Measurements from ENCODE around the gene SCYGR1. TPM values are rescaled to one million over a fixed set of nuclear protein-coding genes. Genes with fewer than 3 reads are reported as not detected.

The SCYGR1 gene
- polyA plus RNA-seq, 3 donors from 2014 or later: not detected

DNA sequence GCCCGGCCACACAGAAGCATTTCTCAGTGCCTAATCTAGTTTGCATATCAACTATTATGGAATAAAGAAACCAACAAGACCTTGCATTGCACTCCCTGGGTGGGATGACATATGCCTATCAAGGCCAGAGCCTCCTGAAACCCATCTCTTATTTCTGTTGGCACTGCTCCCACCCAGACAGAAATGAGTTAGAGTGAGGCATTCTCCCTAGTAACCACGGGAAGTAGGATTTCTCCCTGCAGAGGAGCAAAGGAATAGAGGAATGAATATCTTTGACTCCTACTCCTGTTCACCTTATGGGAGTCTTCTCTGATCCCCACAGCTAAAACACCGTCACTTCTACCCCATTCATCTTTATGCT lies 24.2 kb upstream of the SCYGR1 start:
- H3K27ac Mint-ChIP-seq: no peak overlapping the region
- H3K4me1 Mint-ChIP-seq: peaks cover 2 to 11% of the 10 kb centered on the region in 2 donors

GRCh38 chr2:227411320-227411989 lies 23.7 kb upstream of the SCYGR1 start:
- Mint-ChIP-seq H3K36me3 (no peaks in the 10 kb centered on the region), H3K4me1 (peaks cover 2 to 11% of the 10 kb centered on the region in 2 donors), H3K9me3 (no peaks in the 10 kb centered on the region), H3K27me3 (ENCODE audit: low read depth in 3 of 3) (peaks cover 0 to 3% (median 2%) of the 10 kb centered on the region in 3 donors), H3K4me3 (no peak overlapping the region), H3K27ac (no peak overlapping the region)
- DNase-seq: peak; percentile 4 to 25 (median 21)

More for the DNA sequence above, 24.2 kb upstream of the SCYGR1 start:
- no peak overlapping the region for H3K4me3 Mint-ChIP-seq
- H3K9me3 Mint-ChIP-seq: no peaks in the 10 kb centered on the region
- no peaks in the 10 kb centered on the region for H3K36me3 Mint-ChIP-seq
- peaks cover 1 to 3% (median 2%) of the 10 kb centered on the region in 3 donors for H3K27me3 Mint-ChIP-seq (ENCODE audit: low read depth in 3 of 3)
- DNase-seq: no peak

- H3K9me3 Mint-ChIP-seq: no peaks in the 10 kb centered on the region
- peaks cover 2 to 11% of the 10 kb centered on the region in 2 donors for H3K4me1 Mint-ChIP-seq
- no peaks in the 10 kb centered on the region for H3K36me3 Mint-ChIP-seq
- peaks cover 0 to 3% (median 2%) of the 10 kb centered on the region in 3 donors for H3K27me3 Mint-ChIP-seq (ENCODE audit: low read depth in 3 of 3)
- no peak overlapping the region for H3K27ac Mint-ChIP-seq
- H3K4me3 Mint-ChIP-seq: no peak overlapping the region
- DNase-seq: no peak
These were observed 22.4 kb upstream of the SCYGR1 start for GRCh38 chr2:227410191-227410590.

DNA sequence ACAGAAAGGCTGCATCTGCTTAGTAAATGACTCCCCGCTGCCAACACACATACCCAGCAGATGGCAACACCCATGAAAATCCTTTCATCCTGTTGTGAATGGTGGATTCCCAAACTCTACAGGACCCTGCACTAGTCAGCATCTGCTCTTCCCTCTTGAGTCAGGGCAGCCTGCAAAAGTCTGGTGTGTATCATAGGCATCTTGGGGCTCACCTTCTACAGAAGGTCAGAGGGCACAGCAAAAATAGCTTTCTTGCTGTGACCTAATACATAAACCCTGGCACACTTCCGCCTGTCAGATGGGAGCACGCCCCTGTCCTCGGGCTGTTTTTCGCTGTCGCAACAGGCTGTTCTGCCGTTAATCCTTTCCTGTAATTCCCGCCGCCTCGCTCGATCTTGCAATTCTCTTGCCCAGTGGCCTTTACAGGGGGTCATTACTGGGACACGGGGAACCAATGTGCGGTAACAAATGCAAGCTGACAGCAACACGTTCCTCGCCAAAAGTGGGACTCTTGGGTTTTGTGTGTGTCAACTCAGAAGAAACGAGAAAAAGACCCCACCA lies 19.9 kb upstream of the SCYGR1 start:
- Mint-ChIP-seq H3K27ac (no peak overlapping the region), H3K36me3 (no peaks in the 10 kb centered on the region), H3K9me3 (no peaks in the 10 kb centered on the region), H3K4me3 (no peak overlapping the region), H3K4me1 (peaks cover 2 to 11% of the 10 kb centered on the region in 2 donors), H3K27me3 (ENCODE audit: low read depth in 3 of 3) (peaks cover 0 to 3% (median 2%) of the 10 kb centered on the region in 3 donors)
- no peak for DNase-seq

DNA sequence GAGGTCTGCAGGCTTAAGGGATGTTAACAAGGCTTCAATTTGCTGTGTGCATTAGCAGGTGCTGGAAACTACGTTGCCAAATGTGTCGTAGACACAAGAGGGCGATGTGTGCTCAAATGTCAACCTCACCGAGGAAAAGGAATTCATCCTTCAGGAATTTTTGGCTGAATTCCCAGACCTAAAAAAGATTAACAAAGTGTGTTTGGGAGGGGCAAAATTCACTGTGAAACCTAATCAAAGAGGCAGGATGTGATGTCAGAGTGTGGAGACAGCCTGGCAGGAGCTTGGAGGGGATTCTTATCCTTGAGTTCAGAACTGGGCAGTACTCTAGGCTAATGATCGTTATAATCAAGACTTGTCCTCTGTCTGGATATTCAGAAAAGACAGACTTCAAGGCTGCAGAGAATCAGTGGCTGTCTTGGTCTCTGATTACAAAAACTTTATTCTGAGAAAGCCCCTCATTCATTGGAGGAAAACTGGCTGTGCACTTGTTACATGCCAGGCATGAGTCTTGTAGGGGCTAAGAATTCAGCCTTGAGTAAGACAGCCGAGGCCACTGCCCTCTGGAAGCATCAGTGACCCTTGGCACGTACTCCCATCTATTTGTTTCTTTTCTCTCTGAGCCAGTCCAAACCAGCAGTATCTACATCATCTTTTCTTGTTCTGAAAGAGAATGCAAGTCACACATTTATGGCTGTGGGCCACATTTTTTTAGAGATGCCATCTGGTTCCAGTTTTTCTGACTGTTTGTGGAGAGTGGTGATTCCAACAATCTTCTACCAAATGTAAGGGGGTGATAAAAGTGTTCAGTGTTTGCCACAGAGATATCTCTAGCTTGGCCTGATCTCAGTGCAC lies 18.7 kb upstream of the SCYGR1 start:
- Mint-ChIP-seq H3K4me3 (no peak overlapping the region), H3K36me3 (no peaks in the 10 kb centered on the region), H3K27ac (no peak overlapping the region), H3K4me1 (peaks cover 0 to 6% of the 10 kb centered on the region in 2 donors), H3K27me3 (ENCODE audit: low read depth in 3 of 3) (peaks cover 0 to 2% (median 0%) of the 10 kb centered on the region in 3 donors), H3K9me3 (no peaks in the 10 kb centered on the region)
- DNase-seq: no peak

GRCh38 chr2:227404585-227405271 lies 17.0 kb upstream of the SCYGR1 start:
- Mint-ChIP-seq H3K4me3 (no peak overlapping the region), H3K4me1 (no peaks in the 10 kb centered on the region)
- no peak for DNase-seq

DNA sequence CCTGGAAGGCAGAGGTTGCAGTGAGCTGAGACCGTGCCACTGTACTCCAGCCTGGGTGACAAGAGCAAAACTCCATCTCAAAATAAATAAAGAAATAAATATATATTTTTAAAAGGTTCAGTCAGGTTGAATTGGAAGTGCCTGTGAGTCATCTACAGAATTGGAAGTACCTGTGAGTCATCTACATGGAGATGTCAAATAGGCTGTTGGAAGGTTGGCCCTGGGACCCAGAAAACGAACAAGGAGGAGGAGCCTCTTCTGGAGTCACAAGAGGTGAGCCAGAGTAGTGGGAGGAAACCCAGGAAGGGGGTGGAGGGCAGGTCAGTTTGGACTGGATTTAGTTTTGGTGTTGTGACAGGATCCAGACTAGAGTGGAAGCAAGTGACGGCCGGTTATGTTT lies 15.2 kb upstream of the SCYGR1 start:
- Mint-ChIP-seq H3K27ac (no peak overlapping the region), H3K27me3 (ENCODE audit: low read depth in 3 of 3) (peaks cover 0 to 4% (median 1%) of the 10 kb centered on the region in 3 donors), H3K4me1 (no peaks in the 10 kb centered on the region), H3K4me3 (no peak overlapping the region), H3K9me3 (no peaks in the 10 kb centered on the region), H3K36me3 (no peaks in the 10 kb centered on the region)
- no peak for DNase-seq

More at GRCh38 chr2:227404585-227405271, 17.0 kb upstream of the SCYGR1 start:
- Mint-ChIP-seq H3K36me3 (no peaks in the 10 kb centered on the region), H3K27ac (no peak overlapping the region), H3K27me3 (ENCODE audit: low read depth in 3 of 3) (peaks cover 0 to 5% (median 0%) of the 10 kb centered on the region in 3 donors), H3K9me3 (no peaks in the 10 kb centered on the region)

GRCh38 chr2:227402321-227402720 lies 14.6 kb upstream of the SCYGR1 start:
- Mint-ChIP-seq H3K27me3 (ENCODE audit: low read depth in 3 of 3) (peaks cover 0 to 3% (median 1%) of the 10 kb centered on the region in 3 donors), H3K9me3 (no peaks in the 10 kb centered on the region), H3K4me1 (no peaks in the 10 kb centered on the region), H3K27ac (no peak overlapping the region), H3K36me3 (no peaks in the 10 kb centered on the region), H3K4me3 (no peak overlapping the region)
- DNase-seq: no peak

GRCh38 chr2:227401550-227401949 lies 13.8 kb upstream of the SCYGR1 start:
- H3K27me3 Mint-ChIP-seq (ENCODE audit: low read depth in 3 of 3): peaks cover 0 to 4% (median 3%) of the 10 kb centered on the region in 3 donors
- H3K27ac Mint-ChIP-seq: no peak overlapping the region
- H3K36me3 Mint-ChIP-seq: no peaks in the 10 kb centered on the region
- H3K4me3 Mint-ChIP-seq: no peak overlapping the region
- no peaks in the 10 kb centered on the region for H3K9me3 Mint-ChIP-seq
- no peak for DNase-seq
- H3K4me1 Mint-ChIP-seq: no peaks in the 10 kb centered on the region

DNA sequence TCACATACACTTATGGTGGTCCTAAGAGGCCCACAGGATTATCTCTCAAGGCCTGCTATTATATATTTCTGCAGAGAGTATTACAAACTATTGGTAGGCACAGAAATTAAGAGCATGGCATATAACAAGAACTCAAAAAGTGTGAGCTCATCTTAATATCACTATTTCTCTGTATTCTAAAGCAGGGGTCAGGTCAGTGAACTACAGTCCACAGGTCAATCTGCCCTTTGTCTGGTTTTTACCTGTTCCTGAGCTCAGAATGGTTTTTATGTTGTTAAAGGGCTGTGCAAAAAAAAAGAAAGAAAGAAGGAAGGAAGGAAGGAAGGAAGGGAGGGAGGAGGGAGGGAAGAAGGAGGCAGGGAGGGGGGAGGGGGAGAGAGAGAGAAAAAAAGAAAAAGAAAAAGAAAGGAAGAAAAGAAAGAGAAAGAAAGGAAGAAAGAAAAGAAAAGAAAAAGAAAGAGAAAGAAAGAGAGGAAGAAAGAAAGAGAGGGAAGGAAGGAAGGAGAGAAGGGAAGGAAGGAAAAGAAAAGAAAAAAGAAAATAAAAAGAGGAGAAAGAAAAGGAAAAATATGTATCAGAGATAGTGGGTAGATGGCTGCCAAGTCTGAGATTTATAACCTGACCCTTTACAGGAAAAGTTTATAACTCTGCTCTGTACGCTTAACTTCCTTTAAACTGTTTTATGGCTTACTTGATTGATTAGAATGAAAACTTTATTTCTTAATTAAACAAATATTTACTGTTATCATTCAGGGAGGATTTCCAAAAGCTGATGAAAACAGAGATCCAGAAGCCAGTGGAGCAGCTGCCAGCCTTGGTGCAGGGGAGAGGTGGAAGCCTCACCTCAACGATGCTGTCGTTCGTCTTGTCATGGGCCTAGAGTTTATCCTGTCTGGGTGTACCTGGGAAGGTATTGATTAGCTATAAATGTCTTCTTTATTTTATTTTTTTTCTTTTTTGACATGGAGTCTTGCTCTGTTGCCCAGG lies 11.2 kb upstream of the SCYGR1 start:
- H3K4me3 Mint-ChIP-seq: no peak overlapping the region
- H3K27ac Mint-ChIP-seq: no peak overlapping the region
- H3K27me3 Mint-ChIP-seq (ENCODE audit: low read depth in 3 of 3): peaks cover 0 to 4% (median 3%) of the 10 kb centered on the region in 3 donors
- no peaks in the 10 kb centered on the region for H3K9me3 Mint-ChIP-seq
- no peak for DNase-seq
- no peaks in the 10 kb centered on the region for H3K4me1 Mint-ChIP-seq
- H3K36me3 Mint-ChIP-seq: no peaks in the 10 kb centered on the region

DNA sequence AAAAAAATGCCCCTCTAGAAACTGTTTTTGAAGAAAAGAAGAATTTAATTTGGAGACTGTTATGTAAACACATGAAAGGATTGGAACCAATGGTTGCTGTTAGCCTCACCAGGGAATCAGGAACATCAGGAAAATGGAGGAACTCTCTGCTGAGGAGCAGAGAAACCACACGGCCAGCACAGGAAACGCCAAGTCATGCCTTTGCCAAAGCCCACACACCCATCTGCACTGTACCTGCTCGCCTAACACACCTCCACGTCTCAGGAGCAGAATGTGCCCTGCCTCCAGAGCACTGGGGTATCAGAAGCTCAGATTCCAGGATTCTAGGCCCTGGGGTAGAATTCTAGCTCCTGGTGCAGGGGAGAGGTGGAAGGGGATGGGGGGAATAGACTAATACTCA lies 9.8 kb upstream of the SCYGR1 start:
- no peak overlapping the region for H3K27ac Mint-ChIP-seq
- H3K36me3 Mint-ChIP-seq: no peaks in the 10 kb centered on the region

GRCh38 chr2:227395556-227395955 lies 7.8 kb upstream of the SCYGR1 start:
- no peaks in the 10 kb centered on the region for H3K4me1 Mint-ChIP-seq
- H3K4me3 Mint-ChIP-seq: no peak overlapping the region
- H3K36me3 Mint-ChIP-seq: no peaks in the 10 kb centered on the region
- no peaks in the 10 kb centered on the region for H3K9me3 Mint-ChIP-seq
- H3K27me3 Mint-ChIP-seq (ENCODE audit: low read depth in 3 of 3): peaks cover 0 to 4% (median 2%) of the 10 kb centered on the region in 3 donors
- no peak for DNase-seq
- no peak overlapping the region for H3K27ac Mint-ChIP-seq

More for the DNA sequence above, 9.8 kb upstream of the SCYGR1 start:
- H3K27me3 Mint-ChIP-seq (ENCODE audit: low read depth in 3 of 3): peaks cover 0 to 4% (median 3%) of the 10 kb centered on the region in 3 donors
- H3K4me1 Mint-ChIP-seq: no peaks in the 10 kb centered on the region
- DNase-seq: no peak
- H3K4me3 Mint-ChIP-seq: no peak overlapping the region
- no peaks in the 10 kb centered on the region for H3K9me3 Mint-ChIP-seq

- Mint-ChIP-seq H3K27me3 (ENCODE audit: low read depth in 3 of 3) (peaks cover 0 to 4% (median 1%) of the 10 kb centered on the region in 3 donors), H3K4me3 (no peak overlapping the region), H3K4me1 (no peaks in the 10 kb centered on the region), H3K36me3 (no peaks in the 10 kb centered on the region), H3K27ac (no peak overlapping the region), H3K9me3 (no peaks in the 10 kb centered on the region)
- no peak for DNase-seq
These were observed 6.7 kb upstream of the SCYGR1 start for GRCh38 chr2:227394401-227394800.
